ENCODE data around the gene UBE2L6.

DNA sequence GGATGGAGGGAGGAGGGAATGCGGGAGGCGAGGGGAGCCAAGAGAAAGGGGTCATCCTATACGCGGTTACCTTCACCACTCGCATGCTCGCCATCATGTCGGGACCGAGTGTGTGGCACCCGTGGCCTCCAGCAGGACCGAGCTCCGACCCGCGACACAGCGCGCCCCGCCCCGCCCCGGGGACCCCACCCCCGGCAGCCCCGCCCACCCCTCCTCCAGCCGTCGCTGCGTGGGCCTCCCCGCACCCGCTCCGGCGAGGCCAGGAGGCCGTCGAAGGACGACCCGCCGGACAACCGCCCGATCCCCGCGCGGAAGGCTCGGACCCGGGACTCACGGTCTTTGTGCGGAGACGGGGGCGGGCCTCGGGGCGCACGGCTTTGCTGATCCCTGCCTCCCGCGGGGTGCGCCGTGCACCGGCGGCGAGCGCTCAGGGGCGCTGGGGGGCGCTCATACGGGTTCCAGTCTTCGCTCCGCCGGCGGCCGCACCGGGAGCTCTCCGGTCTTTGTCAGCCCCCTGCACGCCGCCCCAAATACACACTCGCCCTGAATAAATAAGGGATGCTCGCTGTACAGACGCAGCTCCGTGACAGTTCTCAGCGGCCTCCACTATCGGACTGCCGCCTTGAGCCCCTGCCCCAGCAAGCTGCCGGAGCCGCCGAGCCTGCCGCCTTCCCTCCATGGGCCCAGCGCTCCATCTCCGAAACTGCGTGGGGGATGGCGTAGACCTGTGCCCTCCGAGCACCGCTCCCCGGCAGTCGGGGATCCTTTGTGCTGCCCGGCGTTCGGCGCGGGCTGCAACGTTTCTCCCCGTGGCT is at the start of gene UBE2L6:
- TF ChIP-seq, protein P1, sequence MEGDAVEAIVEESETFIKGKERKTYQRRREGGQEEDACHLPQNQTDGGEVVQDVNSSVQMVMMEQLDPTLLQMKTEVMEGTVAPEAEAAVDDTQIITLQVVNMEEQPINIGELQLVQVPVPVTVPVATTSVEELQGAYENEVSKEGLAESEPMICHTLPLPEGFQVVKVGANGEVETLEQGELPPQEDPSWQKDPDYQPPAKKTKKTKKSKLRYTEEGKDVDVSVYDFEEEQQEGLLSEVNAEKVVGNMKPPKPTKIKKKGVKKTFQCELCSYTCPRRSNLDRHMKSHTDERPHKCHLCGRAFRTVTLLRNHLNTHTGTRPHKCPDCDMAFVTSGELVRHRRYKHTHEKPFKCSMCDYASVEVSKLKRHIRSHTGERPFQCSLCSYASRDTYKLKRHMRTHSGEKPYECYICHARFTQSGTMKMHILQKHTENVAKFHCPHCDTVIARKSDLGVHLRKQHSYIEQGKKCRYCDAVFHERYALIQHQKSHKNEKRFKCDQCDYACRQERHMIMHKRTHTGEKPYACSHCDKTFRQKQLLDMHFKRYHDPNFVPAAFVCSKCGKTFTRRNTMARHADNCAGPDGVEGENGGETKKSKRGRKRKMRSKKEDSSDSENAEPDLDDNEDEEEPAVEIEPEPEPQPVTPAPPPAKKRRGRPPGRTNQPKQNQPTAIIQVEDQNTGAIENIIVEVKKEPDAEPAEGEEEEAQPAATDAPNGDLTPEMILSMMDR (IDR thresholded peaks at IDR 0.05), result peak in 1 of 3 donors; percentile 87
- TF ChIP-seq POLR2AphosphoS5 (IDR thresholded peaks at IDR 0.05) (peak in 2 of 3 donors; percentile 65 to 71), POLR2A (IDR thresholded peaks at IDR 0.05) (no peak)

Measured in breast epithelium (tissue), 3 donors.